ENCODE results near the gene JUNB.

JUNB gene

DNA sequence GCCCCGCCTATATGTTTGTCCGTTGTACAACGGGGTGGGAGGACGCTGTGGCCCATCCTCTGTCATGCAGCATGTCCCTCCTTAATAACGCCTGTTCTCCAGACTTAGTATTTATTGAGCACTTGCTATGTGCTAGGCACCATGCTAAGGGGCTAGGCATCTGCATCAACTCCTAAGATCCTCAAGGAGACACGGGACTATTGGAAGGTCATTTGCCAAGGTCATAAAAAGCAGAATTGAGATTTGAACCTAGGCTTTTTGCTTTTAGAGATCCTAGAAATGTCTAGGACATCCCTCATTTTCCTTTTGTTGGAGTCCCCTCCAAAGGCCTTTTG, 45.2 kb downstream of the JUNB start:
- peaks cover 25% of the 10 kb centered on the region for H3K4me1 ChIP-seq (ENCODE audit: control insufficient read depth, insufficient read depth, low read length)
- no peaks in the 10 kb centered on the region for H3K36me3 ChIP-seq (ENCODE audit: control insufficient read depth in 2 of 2, insufficient read depth in 2 of 2, low read length in 2 of 2)
- H3K27me3 ChIP-seq (ENCODE audit: control insufficient read depth in 1 of 2, insufficient read depth in 2 of 2, low read length in 2 of 2), result peaks cover 79 to 92% of the 10 kb centered on the region in 2 donors
- no peaks in the 10 kb centered on the region for H3K9me3 ChIP-seq (ENCODE audit: control insufficient read depth in 2 of 2, low read length in 2 of 2)
- H3K27ac ChIP-seq (ENCODE audit: low read length), result no peak overlapping the region
- no peak overlapping the region for H3K9ac ChIP-seq (ENCODE audit: low read length in 2 of 2)
- H3K4me3 ChIP-seq (ENCODE audit: low read length in 2 of 2), result no peak overlapping the region

DNA sequence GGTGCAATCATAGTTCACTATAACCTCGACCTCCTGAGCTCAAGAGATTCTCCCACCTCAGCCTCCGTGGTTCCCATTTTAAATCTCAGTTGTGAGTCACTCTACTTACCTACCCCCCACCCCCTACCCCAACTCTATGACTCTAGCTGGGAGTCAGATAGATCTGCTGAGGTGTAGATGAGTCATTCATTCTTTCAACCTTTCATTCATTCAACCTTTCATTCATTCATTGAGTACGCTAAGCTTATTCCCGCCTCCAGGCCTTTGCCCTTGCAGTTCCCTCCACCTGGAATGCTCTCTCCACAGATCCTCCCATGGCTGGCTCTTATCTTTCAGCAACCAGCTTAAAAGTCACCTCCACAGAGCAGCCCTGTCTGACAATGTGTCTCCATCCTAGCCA, 45.9 kb downstream of the JUNB start:
- Histone ChIP-seq H3K27ac (ENCODE audit: low read length) (no peak overlapping the region), H3K36me3 (ENCODE audit: control insufficient read depth in 2 of 2, insufficient read depth in 2 of 2, low read length in 2 of 2) (no peaks in the 10 kb centered on the region), H3K27me3 (ENCODE audit: control insufficient read depth in 1 of 2, insufficient read depth in 2 of 2, low read length in 2 of 2) (peaks cover 78 to 91% of the 10 kb centered on the region in 2 donors), H3K4me3 (ENCODE audit: low read length in 2 of 2) (no peak overlapping the region), H3K9me3 (ENCODE audit: control insufficient read depth in 2 of 2, low read length in 2 of 2) (no peaks in the 10 kb centered on the region), H3K9ac (ENCODE audit: low read length in 2 of 2) (no peak overlapping the region), H3K4me1 (ENCODE audit: control insufficient read depth, insufficient read depth, low read length) (peaks cover 25% of the 10 kb centered on the region)

DNA sequence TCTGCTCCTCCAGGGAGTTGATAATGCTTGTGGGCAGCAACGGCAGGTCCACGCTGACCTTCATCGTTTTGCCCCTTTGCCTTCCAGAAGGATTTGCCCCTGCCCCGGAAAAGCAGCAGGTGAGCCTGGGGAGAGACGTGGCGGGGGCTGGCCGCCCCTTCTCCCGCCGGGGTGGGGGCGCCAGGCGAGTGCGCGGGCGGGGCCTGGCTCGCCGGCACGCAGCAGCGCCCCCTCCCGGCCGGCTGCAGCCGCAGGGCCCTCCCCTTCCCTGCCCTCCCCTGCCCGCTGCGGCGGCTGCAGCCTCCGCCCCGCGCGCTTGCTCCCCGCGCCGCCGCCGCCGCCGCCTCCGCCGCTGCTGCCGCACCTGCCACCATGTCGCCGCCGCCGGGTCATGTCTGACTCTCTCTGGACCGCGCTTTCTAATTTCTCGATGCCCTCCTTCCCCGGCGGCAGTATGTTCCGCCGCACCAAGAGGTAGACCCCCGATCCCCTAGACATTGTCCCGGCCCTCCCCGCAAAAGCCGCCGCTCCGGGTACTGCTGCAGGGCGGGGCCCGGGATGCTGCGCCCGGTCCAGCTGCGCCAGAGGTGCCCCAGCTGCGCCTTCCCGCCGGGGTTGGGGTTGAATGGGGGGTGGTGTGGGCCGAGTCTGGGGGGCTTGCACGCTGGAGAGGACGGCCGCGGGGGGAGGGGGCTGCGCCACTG, 47.0 kb downstream of the JUNB start, which contains the start of gene MAST1:
MAST1 (plus strand) TSS at position 334 of the 704 bp plus-strand sequence; CDS start at position 392, 58 bp downstream.
- H3K4me3 ChIP-seq (ENCODE audit: low read length in 2 of 2), result peak within 1 kb of the TSS in 1 of 2 donors; percentile 52
- no peak within 1 kb of the TSS for H3K9ac ChIP-seq (ENCODE audit: low read length in 2 of 2)
- peaks cover 75 to 86% of the 10 kb centered on the region in 2 donors for H3K27me3 ChIP-seq (ENCODE audit: control insufficient read depth in 1 of 2, insufficient read depth in 2 of 2, low read length in 2 of 2)
- H3K9me3 ChIP-seq (ENCODE audit: control insufficient read depth in 2 of 2, low read length in 2 of 2), result no peaks in the 10 kb centered on the region
- no peaks in the 10 kb centered on the region for H3K36me3 ChIP-seq (ENCODE audit: control insufficient read depth in 2 of 2, insufficient read depth in 2 of 2, low read length in 2 of 2)
- H3K27ac ChIP-seq (ENCODE audit: low read length), result no peak within 1 kb of the TSS
- H3K4me1 ChIP-seq (ENCODE audit: control insufficient read depth, insufficient read depth, low read length), result peaks cover 18% of the 10 kb centered on the region

DNA sequence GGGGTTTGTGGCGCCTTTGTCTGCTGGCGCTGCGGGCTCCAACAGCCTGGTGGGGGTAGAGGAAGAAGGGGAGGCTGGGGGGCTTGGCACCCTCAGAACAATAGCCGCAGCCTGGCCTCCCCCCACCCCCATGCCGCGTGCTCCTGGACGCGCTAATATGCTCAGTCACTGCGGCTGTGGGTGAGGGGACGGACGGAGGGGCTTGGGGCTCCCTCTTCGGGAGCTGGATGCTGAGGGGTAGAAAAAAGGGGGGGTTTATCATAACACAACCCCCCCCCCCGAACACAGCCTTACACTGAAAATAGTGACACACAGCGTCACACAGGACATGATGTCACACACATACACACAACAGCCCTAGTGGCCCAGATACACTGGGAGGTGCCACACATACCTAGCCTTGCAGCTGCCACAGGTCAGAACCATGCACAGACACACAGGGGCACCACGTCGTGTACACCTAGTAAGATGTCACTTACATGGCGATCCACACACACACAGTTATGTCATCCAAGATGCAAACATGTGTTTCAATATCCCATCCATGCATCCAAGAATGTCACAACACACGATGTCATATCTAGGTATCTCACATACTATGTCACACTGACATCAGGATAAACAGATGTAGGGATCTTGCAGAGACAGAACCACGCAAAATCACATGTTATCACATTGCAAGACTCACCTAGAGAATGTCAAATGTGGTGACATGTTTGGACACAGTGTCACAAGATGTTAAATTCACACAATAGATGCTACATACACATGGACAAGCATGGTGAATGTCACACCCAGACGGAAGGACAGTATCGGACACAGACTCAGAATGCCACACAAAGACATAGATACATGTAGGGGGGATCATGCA, 47.8 kb downstream of the JUNB start:
- H3K9me3 ChIP-seq (ENCODE audit: control insufficient read depth in 2 of 2, low read length in 2 of 2), result no peaks in the 10 kb centered on the region
- H3K9ac ChIP-seq (ENCODE audit: low read length in 2 of 2), result no peak overlapping the region
- no peak overlapping the region for H3K27ac ChIP-seq (ENCODE audit: low read length)
- H3K4me3 ChIP-seq (ENCODE audit: low read length in 2 of 2), result no peak overlapping the region
- H3K4me1 ChIP-seq (ENCODE audit: control insufficient read depth, insufficient read depth, low read length), result peaks cover 13% of the 10 kb centered on the region
- H3K27me3 ChIP-seq (ENCODE audit: control insufficient read depth in 1 of 2, insufficient read depth in 2 of 2, low read length in 2 of 2), result peaks cover 81 to 89% of the 10 kb centered on the region in 2 donors
- no peaks in the 10 kb centered on the region for H3K36me3 ChIP-seq (ENCODE audit: control insufficient read depth in 2 of 2, insufficient read depth in 2 of 2, low read length in 2 of 2)

DNA sequence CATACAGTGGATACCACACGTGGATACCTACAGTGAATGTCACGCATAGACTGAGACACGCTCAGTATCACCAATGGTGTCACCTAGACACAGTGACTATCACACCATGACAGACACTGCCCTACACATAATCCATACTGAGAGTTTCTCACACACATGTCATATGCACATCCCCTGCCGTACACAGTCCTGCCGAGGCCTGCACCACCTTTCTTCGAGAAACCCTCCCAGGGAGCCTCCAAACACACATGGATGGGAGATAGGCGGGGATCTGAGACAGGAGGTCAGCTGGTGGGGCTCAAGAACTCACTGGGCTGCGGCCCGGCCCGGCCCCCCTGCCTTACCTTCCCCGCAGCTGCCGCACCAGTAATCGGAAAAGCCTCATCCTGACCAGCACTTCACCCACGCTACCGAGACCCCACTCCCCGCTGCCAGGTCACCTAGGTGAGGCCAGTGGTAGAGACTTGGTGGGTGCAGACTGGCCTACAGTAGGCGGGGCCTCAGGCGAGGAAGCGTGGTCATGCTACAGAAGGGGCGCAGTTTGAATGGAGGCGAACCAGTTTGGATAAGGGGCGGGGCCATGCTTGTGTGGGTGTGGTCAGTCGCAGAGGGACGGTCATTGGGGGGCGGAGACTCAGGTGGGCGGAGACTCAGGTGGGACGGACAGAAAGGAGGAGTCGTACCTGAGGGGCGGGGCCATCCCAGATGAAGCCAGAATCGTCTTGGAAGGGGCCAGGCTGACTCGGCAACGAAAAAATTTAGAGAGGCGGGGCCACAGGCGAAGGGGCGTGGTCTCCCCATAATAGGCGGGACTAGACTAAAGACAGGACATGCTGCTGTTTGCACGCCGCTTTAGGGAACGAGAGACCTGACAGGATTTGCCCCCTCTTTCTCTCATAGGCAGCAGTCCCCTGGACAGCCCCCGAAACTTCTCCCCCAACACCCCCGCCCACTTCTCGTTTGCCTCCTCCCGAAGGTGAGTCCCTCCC, 49.1 kb downstream of the JUNB start:
- Histone ChIP-seq H3K27ac (ENCODE audit: low read length) (no peak overlapping the region), H3K4me1 (ENCODE audit: control insufficient read depth, insufficient read depth, low read length) (peaks cover 10% of the 10 kb centered on the region), H3K36me3 (ENCODE audit: control insufficient read depth in 2 of 2, insufficient read depth in 2 of 2, low read length in 2 of 2) (no peaks in the 10 kb centered on the region), H3K4me3 (ENCODE audit: low read length in 2 of 2) (no peak overlapping the region), H3K9me3 (ENCODE audit: control insufficient read depth in 2 of 2, low read length in 2 of 2) (no peaks in the 10 kb centered on the region), H3K9ac (ENCODE audit: low read length in 2 of 2) (no peak overlapping the region), H3K27me3 (ENCODE audit: control insufficient read depth in 1 of 2, insufficient read depth in 2 of 2, low read length in 2 of 2) (peaks cover 72 to 80% of the 10 kb centered on the region in 2 donors)

DNA sequence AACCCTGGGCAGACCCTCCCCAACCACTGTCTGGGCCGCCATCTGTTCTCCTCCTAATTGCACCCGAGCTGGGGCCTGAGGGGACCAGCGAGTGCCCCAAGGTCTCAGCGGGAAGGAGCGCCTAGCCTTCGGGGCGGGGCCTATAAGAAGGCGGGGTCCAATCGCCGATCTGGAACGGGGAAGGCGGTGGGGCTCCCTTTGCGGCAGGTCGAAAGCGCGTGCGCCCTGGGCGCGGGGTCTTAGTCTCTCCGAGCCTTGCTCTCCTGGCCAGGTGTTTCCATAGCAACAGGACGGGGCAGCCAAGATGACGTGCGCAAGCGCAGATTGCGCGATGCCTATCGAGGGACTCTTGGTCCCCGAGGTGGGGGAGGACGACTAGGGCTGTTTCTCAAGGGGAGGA, 49.8 kb downstream of the JUNB start:
- no peak overlapping the region for H3K27ac ChIP-seq (ENCODE audit: low read length)
- no peak overlapping the region for H3K9ac ChIP-seq (ENCODE audit: low read length in 2 of 2)

DNA sequence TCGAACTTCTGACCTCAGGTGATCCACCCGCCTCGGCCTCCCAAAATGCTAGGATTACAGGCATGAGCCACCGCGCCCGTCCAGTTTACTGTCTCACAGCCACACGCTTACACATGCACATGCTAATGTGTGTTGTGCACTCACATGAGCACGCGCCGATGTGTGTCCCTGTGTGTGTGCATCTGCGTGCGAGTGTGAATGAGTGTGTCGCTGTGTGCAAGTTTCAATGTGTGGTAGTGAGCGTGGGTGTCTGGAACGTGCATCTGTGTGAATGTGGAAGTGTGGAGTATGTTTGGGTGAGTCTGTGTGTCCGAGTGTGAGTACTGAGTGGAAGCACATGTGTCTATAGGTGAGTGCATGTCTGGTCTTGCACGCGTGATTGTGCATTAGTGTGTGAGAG, 51.2 kb downstream of the JUNB start:
- H3K9ac ChIP-seq (ENCODE audit: low read length in 2 of 2), result no peak overlapping the region
- H3K9me3 ChIP-seq (ENCODE audit: control insufficient read depth in 2 of 2, low read length in 2 of 2), result no peaks in the 10 kb centered on the region
- H3K36me3 ChIP-seq (ENCODE audit: control insufficient read depth in 2 of 2, insufficient read depth in 2 of 2, low read length in 2 of 2), result no peaks in the 10 kb centered on the region
- peaks cover 15% of the 10 kb centered on the region for H3K4me1 ChIP-seq (ENCODE audit: control insufficient read depth, insufficient read depth, low read length)
- H3K27ac ChIP-seq (ENCODE audit: low read length), result no peak overlapping the region
- H3K27me3 ChIP-seq (ENCODE audit: control insufficient read depth in 1 of 2, insufficient read depth in 2 of 2, low read length in 2 of 2), result peaks cover 58 to 65% of the 10 kb centered on the region in 2 donors
- H3K4me3 ChIP-seq (ENCODE audit: low read length in 2 of 2), result no peak overlapping the region

More for the DNA sequence above, 49.8 kb downstream of the JUNB start:
- peak overlapping the region in 1 of 2 donors; percentile 40 for H3K4me3 ChIP-seq (ENCODE audit: low read length in 2 of 2)
- H3K9me3 ChIP-seq (ENCODE audit: control insufficient read depth in 2 of 2, low read length in 2 of 2), result no peaks in the 10 kb centered on the region
- peaks cover 66 to 73% of the 10 kb centered on the region in 2 donors for H3K27me3 ChIP-seq (ENCODE audit: control insufficient read depth in 1 of 2, insufficient read depth in 2 of 2, low read length in 2 of 2)
- no peaks in the 10 kb centered on the region for H3K36me3 ChIP-seq (ENCODE audit: control insufficient read depth in 2 of 2, insufficient read depth in 2 of 2, low read length in 2 of 2)
- H3K4me1 ChIP-seq (ENCODE audit: control insufficient read depth, insufficient read depth, low read length), result peaks cover 10% of the 10 kb centered on the region

Data from stomach smooth muscle (tissue), 2 donors.